GM04504 (cell line): ENCODE measurements around the gene ZDHHC16.
A peak's percentile ranks its signal among the peaks of the same experiment; 100 is the strongest.

Experiments used
- DNase-seq: peaks from one replicate; pipeline ENCODE4 v3.0.0-alpha.2; 2012; ENCODE audit warnings: low read depth

Gene ZDHHC16

DNA sequence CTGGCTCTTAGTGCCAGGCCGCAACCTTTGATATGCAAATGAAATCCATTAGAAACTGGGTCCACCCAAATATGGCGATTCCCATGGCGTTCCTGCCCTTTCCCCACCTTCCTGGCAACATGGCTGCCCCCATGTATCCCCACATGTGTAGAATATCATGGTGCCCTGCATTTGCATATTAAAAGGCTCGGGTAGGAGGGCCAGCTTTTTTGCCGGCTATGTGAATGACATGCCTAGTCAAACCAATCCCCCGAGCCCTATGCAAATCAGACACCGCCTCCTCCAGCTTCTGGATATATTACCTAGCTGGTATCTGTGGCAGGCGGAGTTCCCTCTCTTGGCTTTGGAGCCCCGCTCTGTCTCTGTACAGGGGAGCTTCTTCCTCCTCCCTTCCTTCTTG, 34.0 kb downstream of the ZDHHC16 start:
- no peak for DNase-seq

DNA sequence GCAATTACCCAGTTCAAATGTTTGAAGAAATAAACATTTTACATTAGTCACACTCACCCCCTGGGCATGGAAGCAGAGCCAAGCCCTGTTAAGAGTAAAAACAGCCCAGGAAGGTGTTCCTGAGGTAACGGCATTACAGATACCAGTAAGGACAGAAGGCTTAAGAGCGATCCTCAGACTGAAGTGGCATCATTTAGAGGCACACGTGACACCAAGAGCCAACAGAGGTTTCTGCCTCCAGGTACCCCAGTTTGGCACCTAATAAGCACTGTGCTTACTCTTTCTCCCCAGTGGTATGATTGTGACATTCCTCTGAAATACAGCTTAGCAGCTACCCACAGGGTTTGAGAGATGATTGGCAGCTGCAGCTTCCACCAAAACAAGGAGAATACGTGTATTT, 35.1 kb downstream of the ZDHHC16 start:
- DNase-seq = no peak

DNA sequence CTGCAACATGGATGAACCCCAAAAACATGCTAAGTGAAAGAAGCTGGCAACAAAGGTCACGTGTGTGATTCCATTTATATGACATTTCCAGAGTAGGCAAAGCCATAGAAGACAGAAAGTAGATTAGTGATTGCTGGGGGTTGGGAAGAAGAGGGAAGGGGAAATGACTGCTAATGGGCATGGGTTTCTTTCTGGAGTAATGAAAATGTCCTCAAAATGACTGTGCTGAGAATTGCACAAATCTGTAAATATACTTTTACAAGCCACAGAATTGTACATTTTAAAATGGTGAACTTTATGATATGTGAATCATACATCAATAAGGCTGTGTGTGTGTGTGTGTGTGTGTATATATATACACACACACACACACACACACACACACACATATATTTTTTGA, 36.4 kb downstream of the ZDHHC16 start:
- no peak for DNase-seq

DNA sequence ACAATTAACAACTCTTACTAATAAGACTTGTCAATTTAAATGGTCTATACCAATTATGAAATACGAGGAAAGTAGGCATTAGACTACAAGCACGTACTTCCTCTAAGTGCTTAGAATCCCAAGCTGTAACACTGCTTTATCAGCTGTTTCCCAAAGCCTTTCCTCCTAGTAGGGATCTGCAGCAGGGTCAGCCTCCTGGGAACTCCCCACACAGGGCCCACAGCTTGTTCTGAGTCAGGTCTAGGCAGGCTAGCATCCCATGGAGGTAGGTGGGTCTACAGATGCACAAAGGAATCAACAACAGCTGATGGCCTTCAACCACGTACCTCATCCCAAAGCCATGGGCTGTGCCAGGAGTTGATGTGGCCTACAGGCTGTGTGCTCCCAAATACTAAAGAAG, 37.5 kb downstream of the ZDHHC16 start:
- no peak for DNase-seq

DNA sequence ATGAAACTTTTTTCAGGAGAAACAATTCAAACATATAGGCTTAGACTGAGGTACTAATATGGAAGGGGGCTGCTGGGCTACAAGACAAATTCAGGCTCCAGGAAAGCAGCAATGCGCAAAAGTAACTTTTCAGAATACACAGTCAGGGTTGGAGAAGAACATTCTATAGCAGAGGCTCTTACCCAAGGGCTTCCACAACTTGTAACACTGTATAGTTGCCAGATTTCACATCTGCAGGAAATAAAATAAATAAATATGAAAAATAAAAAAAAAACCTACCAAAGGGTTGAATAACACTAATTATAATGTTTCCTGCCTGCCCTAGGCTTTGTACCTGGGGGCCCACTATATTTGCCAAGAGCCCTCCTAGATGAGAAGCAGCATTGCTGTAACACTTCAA, 37.9 kb downstream of the ZDHHC16 start:
- no peak for DNase-seq

DNA sequence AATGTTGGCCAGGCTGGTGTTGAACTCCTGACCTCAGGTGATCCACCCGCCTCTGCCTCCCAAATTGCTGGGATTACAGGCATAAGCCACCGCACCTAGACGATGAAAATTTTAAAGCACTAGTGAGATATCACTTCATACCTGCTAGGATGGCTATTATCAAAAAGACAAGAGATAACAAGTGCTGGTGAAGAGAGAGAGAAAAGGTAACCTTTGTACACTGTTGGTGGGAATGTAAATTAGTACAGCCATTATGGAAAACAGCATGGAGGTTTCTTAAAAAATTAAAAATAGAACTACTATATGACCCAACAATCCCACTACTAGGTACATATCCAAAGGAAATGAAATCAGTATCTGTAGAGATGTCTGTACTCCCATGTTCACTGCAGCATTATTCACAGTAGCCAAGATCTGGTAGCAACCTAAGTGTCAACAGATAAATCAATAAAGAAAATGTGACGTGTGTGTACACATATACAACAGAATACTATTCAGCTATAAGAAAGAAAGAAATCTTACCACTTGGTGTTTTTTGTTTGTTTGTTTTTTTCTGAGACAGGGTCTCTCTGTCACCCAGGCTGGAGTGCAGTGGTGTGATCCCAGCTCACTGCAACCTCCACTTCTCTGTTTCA, 39.8 kb downstream of the ZDHHC16 start:
- no peak for DNase-seq

DNA sequence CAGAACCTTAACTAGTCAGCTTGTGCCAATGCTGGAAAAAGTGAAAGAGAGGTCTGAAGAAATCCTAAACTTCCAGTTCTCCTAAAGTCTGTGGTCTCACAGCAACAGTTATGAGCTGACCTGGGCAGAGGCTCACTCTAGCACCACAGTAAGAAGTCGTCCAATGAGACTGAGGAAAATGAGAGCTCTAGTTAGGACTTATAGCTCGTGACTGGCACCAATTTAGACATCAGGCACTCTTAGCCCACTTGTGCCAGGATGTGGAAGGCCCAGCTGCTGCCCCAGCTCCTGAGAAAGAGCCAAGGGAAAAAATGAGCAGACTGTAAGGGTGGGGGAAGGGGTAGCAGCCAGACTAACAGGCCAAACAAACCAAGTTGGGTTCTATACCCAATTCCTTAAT, 44.6 kb downstream of the ZDHHC16 start:
- no peak for DNase-seq

DNA sequence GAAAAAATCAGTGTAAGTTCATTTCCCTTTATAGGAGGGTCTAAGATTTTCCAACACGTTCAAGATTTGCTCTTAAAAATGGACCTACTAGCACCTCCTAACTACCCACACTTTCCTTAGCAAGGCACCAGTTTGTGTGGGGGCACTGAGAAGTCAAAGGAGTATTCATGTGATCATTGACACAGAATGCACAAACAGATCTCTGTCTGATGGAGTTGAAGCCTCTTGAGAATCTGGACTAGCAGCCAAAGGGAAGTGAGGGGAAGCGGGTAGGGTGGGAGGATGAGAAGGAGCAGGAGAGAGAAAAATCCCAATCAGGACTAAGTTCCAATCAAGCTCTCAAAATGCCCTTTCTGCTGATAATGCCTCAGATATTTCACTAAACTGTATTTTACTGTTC, 48.2 kb downstream of the ZDHHC16 start:
- DNase-seq = no peak

DNA sequence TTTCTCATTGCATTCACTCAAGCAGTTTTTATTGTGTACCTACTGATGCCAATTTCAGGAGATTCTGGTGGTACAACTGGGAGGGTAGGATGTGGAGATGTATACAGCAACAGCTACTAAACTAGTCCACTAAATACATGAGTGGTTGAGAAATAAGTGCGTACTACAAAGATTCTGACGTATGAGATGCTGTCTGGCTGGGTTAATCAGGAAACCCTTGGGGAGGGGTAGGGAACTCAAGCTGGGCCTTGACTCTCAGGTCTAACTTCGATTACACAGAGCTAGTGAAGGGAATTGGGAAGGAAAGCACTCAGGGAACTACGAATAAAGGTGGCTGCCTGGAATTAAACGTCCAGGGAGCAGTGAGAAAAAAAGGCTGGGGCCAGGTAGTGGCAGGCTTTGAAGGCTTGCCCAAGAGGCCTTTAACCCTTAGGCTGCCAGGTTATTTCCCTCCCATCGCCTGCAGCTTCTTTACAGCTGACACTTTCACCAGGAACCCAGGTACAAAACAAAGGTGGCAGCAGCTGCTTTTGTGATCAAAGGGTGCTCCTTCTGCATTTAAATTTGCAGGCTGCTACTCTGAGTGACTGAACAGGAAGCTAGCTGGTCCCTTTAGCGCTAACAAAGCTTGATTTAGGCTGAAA, 49.0 kb downstream of the ZDHHC16 start:
- DNase-seq = no peak

DNA sequence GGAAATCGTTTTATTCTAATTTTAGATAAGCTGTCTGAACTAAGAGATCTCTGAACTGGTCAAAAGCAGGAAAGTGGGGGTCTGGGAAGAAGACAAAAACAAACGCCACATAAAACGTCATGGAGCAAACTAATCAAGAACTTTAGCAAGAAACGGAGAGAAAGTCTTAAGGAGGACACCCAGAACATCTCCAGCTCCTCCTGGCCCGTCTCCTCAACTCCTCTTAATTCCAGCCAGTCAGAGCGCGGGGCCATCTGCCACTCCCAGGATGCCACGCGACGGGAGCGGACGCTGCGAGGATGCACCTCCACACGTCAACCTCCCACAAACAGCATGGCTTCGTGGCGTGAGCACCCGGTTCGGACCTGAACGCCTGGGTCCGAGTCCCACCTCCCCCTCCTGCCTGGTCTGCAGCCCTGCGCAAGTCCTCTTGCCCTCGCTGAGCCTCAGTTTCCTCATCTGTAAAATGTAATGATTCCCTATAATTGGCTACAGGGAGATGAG, 51.6 kb downstream of the ZDHHC16 start:
- peak; percentile 52 for DNase-seq

DNA sequence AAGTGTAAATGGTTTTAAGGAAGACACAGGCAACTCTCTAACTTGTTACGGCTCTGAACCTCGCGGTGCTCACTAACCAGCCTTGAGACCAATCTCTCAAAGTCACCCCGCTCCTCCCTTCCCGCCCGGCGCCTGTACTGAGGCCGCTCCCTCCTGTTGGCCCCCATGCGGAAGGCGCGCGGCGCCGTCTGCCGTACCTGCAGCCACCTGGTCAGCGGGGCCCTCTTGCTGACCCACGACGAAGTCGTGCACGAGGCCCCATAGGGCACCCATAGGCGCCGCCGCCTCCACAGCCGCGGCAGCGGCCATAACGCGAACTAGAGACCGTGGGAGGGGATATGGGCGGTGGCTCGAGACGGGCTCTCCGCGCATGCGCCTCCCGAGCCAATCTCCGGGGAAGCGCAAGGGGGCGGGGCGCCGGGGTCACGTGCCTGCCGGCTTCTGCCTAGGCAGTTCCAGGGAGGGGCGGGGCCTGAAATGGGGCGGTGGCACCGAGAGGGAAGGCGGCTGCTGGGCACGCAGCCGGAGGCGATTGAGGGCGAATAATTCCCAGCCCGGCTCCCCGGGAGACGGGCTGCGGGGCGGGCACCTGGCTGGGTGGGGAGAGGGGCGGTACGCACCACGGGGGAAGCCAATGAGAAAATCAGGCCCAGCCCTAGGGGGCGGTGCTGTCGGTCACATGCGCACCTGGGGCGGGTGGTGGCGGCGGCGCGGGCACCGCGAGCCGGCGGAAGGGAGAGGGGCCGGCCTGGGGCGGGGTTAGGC, 52.3 kb downstream of the ZDHHC16 start, which contains the start of gene MMS19:
MMS19 (minus strand) TSS at position 347 of the 765 bp plus-strand sequence; CDS start at position 309, 38 bp downstream.
- DNase-seq = peak; percentile 98

DNA sequence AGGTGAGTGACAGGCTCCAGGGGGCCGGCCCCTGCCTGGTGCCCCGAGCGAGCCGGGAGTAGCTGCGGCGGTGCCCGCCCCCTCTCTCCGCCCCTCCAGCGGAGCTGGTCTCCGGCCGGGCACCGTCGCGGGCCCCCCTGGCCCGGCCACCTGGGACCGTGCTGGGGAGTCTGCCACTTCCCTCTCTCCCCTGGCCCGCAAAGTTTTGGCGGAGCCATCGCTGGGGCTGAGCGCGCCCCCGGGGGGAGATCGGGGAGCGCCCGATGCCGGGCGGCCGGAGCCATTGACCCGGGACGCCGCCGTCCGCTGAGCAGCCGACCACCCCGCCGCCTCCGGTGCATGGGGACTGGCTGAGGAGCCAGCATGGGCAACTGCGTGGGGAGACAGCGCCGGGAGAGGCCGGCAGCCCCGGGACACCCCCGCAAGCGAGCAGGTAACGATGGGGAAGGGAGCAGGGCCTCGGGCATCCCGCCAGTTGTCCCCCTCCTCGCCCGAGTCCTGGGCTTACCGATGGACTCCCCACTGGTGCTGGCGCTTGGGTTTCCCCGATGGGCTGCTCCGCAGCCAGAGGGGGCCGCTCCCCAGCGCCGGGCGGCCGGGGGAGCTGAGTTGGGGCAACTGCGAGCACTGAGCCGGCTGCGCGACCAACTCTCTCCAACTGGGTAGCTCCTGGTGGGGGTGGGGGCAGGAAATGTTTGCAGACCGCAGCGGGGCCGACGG, 53.0 kb downstream of the ZDHHC16 start, which contains the start of gene UBTD1:
UBTD1 (plus strand) TSS at position 84 of the 720 bp plus-strand sequence; CDS start at position 364, 280 bp downstream.
- peak; percentile 16 for DNase-seq

DNA sequence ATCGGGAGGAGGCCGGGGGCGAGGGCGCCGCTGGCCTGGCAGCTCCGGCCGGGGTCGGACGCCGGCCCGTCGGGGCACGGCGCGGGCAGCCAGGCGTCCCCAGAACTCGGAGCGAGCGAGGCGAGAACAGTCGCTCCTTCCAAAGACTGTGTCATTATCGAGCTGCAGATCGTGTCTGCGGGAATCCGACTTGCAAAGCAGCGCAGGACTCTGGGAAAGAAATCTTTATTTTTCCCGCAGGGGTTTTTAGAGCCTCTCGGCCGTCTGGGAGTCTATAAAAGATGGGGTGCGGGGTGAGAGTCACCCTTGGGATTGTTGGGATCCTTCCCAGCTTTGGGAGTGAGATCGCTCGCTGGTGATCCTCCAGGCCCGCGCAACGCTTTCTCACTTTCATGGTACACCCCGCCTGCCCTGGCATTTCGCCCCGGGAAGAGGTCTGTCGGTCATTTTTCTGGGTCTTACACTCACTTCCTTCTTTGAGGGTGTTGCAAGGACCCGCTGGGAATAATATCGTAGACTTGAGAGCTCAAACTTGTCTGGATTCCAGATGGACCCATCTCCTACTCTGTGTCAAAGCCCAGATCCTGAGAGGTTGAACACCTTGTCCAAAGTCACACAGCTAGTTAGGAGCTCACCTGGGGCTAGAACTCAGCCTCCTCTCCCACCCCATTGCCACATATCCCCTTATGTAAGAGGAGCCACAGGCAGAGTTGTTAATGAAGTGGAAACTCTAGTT, 53.8 kb downstream of the ZDHHC16 start:
- peak; percentile 58 for DNase-seq

DNA sequence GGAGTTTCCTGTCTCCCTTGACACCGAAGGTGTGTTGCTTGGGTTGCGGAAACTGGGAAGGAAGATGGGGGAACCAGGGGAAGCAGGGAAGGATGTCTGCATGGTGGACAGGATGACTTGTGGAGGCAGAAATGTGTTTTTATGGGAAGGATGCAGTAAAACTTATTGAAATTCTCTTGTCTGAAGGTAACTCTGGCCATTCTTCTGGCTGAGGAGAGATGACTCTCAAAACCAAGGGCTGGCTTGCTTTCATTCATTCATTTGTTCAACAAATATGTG, 54.3 kb downstream of the ZDHHC16 start:
- DNase-seq = no peak

DNA sequence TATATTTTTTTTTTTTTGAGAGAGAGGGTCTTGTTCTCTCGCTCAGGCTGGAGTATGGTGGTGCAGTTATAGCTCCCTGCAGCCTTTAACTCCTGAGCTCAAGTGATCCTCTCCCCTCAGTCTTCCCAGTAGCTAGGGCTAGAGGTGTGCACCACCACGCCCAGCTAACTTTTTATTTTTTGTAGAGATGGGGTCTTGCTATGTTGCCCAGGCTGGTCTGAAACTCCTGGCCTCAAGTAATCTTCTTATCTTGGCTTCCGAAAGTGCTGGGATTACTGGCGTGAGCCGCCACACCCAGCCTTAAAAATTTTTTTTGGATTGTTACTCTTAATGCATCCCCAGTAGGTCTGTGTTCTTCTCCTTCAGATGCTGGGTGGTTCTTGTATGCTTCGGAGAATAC, 56.9 kb downstream of the ZDHHC16 start:
- no peak for DNase-seq

DNA sequence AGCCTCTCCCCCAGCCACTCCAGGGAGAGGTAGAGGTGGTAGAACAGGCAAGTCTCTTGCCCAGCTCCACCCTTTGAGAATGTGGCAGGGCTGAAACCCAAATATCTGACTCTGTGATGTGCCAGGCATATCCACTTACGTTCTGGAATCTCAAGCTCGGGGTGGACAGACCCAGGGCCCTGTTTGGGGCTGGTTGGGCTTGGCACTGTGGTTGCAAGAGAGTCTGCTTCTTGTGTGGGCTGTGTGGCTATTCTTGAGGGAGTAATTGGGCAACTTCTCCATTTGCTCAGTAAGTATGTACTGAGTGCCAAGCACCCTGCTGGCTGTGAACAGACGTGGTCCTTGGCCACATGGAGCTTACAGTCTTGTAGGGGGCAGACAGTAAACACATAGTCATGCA, 57.4 kb downstream of the ZDHHC16 start:
- no peak for DNase-seq

DNA sequence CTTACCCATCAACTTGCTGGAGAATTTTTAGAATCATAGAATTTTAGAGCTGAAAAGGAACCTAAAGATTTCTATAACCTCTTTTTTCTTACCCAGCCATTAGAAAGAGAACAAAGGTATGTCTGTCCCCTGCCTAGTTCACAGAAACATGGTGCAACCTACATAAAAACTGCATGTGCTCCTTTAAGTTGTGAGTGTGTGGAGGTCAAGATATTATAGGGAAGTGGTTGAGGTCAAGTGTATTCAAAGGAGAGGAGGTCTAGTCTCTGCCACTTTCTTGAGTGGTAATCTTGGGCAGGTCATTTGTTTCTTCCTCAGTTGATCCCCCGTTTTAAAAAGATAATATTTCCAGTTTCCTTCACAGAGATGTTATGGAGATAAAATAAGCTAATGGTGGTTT, 59.2 kb downstream of the ZDHHC16 start:
- no peak for DNase-seq

DNA sequence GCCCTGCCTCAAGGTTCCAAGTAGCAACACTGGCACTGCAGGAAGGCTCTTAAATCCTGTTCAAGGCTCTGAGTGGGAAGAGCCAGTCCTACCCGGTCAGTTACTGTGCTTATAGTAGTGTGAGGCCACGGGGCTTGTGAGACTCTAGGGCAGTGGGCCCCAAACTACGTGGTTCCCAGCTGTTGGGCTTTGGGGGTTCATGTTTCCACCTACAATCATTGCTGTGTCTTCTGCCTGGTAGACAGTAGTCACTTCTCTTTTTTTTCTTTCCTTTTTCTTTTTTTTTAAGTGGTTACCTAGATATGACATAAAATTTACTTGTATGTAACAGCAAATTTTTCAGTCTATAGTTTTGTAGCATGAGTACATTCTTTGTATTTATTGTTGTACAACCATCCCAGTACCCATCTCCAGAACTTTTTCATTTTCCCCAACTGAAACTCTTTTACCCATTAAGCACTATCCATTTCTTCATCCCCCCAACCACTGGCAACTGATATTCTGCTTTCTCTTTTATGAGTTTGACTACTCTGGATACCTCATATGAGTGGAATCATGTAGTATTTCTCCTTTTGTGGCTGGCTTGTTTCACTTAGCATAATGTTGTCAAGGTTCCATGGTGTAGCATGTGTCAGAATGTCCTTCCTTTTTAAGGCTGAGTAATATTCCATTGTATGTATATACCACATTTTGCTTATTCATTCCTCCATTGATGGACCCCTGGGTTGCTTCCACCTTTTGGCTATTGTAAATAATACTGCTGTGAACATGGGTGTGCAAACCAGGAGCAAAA, 60.4 kb downstream of the ZDHHC16 start:
- no peak for DNase-seq
